WTC11 (cell line): ENCODE results near the gene AKAP7. TPM values are rescaled to one million over a fixed set of nuclear protein-coding genes. Genes with fewer than 3 reads are reported as not detected.

Experiments used
- ATAC-seq: fragments of 200-7000 bp; cut with Tn5 transposase; 2 replicates; pipeline ENCODE4 v1.10.0; 2021; ENCODE audit warnings: mild to moderate bottlenecking, moderate library complexity
- CTCF ChIA-PET: fragments of 300-600 bp; sonication (Branson Sonifier 250); formaldehyde crosslinking; loops from one replicate; lab custom pipeline; 2021; ENCODE audit warnings: antibody characterized with exemption; lab: Charles Lee
- POLR2A ChIA-PET: fragments of 350-600 bp; sonication (Branson Sonifier 250); formaldehyde crosslinking; loops from one replicate; lab custom pipeline; 2021; ENCODE audit warnings: antibody characterized with exemption; lab: Charles Lee
- DNase-seq: peaks from one replicate; pipeline ENCODE4 v3.0.0; 2021; ENCODE audit warnings: low spot score
- H3K27ac Mint-ChIP-seq: 2 replicates; pipeline ENCODE4 v1.8.0; 2021; ENCODE audit warnings: mixed read lengths
- H3K27me3 Mint-ChIP-seq: 2 replicates; pipeline ENCODE4 v1.8.0; 2021; ENCODE audit warnings: low read depth, mild to moderate bottlenecking, moderate library complexity, mixed read lengths
- H3K36me3 Mint-ChIP-seq: 2 replicates; pipeline ENCODE4 v1.8.0; 2021; ENCODE audit warnings: mixed read lengths
- H3K4me1 Mint-ChIP-seq: 2 replicates; pipeline ENCODE4 v1.8.0; 2022; ENCODE audit warnings: mixed read lengths
- H3K4me3 Mint-ChIP-seq: 2 replicates; pipeline ENCODE4 v1.8.0; 2021; ENCODE audit warnings: mild to moderate bottlenecking, moderate library complexity, mixed read lengths
- H3K9me3 Mint-ChIP-seq: 2 replicates; pipeline ENCODE4 v1.8.0; 2021; ENCODE audit warnings: mixed read lengths
- CBFB ChIP-seq: sonication (generic); formaldehyde crosslinking; IDR thresholded peaks from 2 replicates; pipeline ENCODE4 v1.8.1; 2022; ENCODE audit warnings: mild to moderate bottlenecking, low read depth, missing genetic modification reagents
- E2F1 ChIP-seq: sonication (generic); formaldehyde crosslinking; IDR thresholded peaks from 2 replicates; pipeline ENCODE4 v1.8.0; 2022; ENCODE audit warnings: mild to moderate bottlenecking, missing genetic modification reagents
- E2F4 ChIP-seq: sonication (generic); formaldehyde crosslinking; IDR thresholded peaks from 2 replicates; pipeline ENCODE4 v1.8.1; 2022; ENCODE audit warnings: low read depth, mild to moderate bottlenecking, moderate library complexity, missing genetic modification reagents, borderline replicate concordance
- FOXP4 ChIP-seq: sonication (generic); formaldehyde crosslinking; IDR thresholded peaks from 2 replicates; pipeline ENCODE4 v1.8.0; 2022; ENCODE audit warnings: mild to moderate bottlenecking, missing genetic modification reagents
- GABPB1 ChIP-seq: sonication (generic); formaldehyde crosslinking; IDR thresholded peaks from 2 replicates; pipeline ENCODE4 v1.8.1; 2023; ENCODE audit warnings: mild to moderate bottlenecking, missing genetic modification reagents
- GRHL2 ChIP-seq: fragments of 250-450 bp; sonication (Bioruptor Pico); IDR thresholded peaks from 2 replicates; pipeline ENCODE4 v1.8.0; 2022; ENCODE audit warnings: mild to moderate bottlenecking, moderate library complexity; ENCODE audit not compliant: insufficient replicate concordance, severe bottlenecking
- GTF2I ChIP-seq: fragments of 250-450 bp; sonication (Bioruptor Pico); conservative IDR thresholded peaks from 2 replicates; pipeline ENCODE4 v1.4.0; 2021; ENCODE audit warnings: mild to moderate bottlenecking
- HMGA2 ChIP-seq: fragments of 250-450 bp; sonication (Bioruptor Pico); IDR thresholded peaks from 2 replicates; pipeline ENCODE4 v1.4.0; 2021; ENCODE audit warnings: mild to moderate bottlenecking, moderate library complexity
- IRF2 ChIP-seq: sonication (generic); formaldehyde crosslinking; IDR thresholded peaks from 2 replicates; pipeline ENCODE4 v1.8.0; 2022; ENCODE audit warnings: low read depth, missing genetic modification reagents, borderline replicate concordance
- MAX ChIP-seq: sonication (generic); formaldehyde crosslinking; IDR thresholded peaks from 2 replicates; pipeline ENCODE4 v1.8.0; 2022; ENCODE audit warnings: mild to moderate bottlenecking, missing genetic modification reagents
- NFATC4 ChIP-seq: fragments of 250-450 bp; sonication (Bioruptor Pico); IDR thresholded peaks from 2 replicates; pipeline ENCODE4 v1.9.0; 2021; ENCODE audit warnings: mild to moderate bottlenecking
- NR3C1 ChIP-seq: sonication (generic); formaldehyde crosslinking; conservative IDR thresholded peaks from 2 replicates; pipeline ENCODE4 v1.8.1; 2023; ENCODE audit warnings: low read depth, mild to moderate bottlenecking, missing genetic modification reagents
- TEAD1 ChIP-seq: sonication (generic); formaldehyde crosslinking; IDR thresholded peaks from 2 replicates; pipeline ENCODE4 v1.8.0; 2022; ENCODE audit warnings: mild to moderate bottlenecking, missing genetic modification reagents
- TEAD4 ChIP-seq: sonication (generic); formaldehyde crosslinking; IDR thresholded peaks from 2 replicates; pipeline ENCODE4 v1.8.0; 2022; ENCODE audit warnings: mild to moderate bottlenecking, missing genetic modification reagents
- ZMAT4 ChIP-seq: fragments of 250-450 bp; sonication (Bioruptor Pico); IDR thresholded peaks from 2 replicates; pipeline ENCODE4 v1.9.0; 2021; ENCODE audit warnings: mild to moderate bottlenecking
- ZNF532 ChIP-seq: fragments of 250-450 bp; sonication (Bioruptor Pico); IDR thresholded peaks from 2 replicates; pipeline ENCODE4 v1.9.0; 2021; ENCODE audit warnings: mild to moderate bottlenecking, borderline replicate concordance
- total RNA-seq: library from RNA; stranded (reverse); gene quantifications from 3 replicates; pipeline ENCODE4 v1.2.3, GENCODE V29; 2021

AKAP7 gene
- total RNA-seq, 1 experiment from 2014 or later = 10.9 TPM

GRCh38 chr6:131103901-131104300 lies 31.4 kb upstream of the AKAP7 start:
- H3K27me3 Mint-ChIP-seq = no peaks in the 10 kb centered on the region
- no peak for TF ChIP-seq IRF2 (CRISPR knock-in tag)
- TF ChIP-seq CBFB = no peak
- no peaks in the 10 kb centered on the region for H3K4me1 Mint-ChIP-seq
- H3K36me3 Mint-ChIP-seq = no peaks in the 10 kb centered on the region; the same call in 1 of the 2 replicates
- no peak overlapping the region for H3K27ac Mint-ChIP-seq
- ChIA-PET POLR2A (no interaction called here), CTCF (interaction anchor here (0.8 kb wide), 1 partner anchor 28 kb away, joined by 3 read pairs; no protein-coding TSS in a partner anchor)
- ATAC-seq (no peak), DNase-seq (no peak)
- no peak overlapping the region for H3K4me3 Mint-ChIP-seq
- peaks cover 20% of the 10 kb centered on the region for H3K9me3 Mint-ChIP-seq

DNA sequence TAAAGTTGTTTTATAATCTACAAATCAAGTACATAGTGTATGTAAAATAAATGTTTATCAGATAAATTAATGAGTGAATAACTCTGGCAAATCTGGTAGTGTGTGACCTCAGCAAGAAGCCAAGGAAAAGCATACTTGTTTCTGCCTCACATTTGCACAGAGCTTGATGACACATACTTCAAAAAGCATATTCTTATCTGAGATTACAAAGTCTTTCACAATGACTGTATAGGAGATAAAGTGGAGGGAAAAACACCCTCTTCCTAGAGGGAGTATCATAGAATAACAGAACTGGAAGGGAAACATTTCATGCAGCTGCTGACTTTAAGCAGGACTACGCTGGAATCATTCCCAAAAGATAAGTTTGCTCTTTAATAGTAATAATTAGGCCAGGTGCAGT lies 28.1 kb upstream of the AKAP7 start:
- no peak for TF ChIP-seq MAX (CRISPR knock-in tag)
- no peak for TF ChIP-seq HMGA2 (CRISPR knock-in tag)
- TF ChIP-seq TEAD4 (CRISPR knock-in tag) = no peak
- TF ChIP-seq ZNF532 (CRISPR knock-in tag) = no peak
- TF ChIP-seq NR3C1 = no peak
- no peak for TF ChIP-seq NFATC4
- TF ChIP-seq GRHL2 (CRISPR knock-in tag) = no peak
- no peak for TF ChIP-seq FOXP4
- no peak for TF ChIP-seq TEAD1 (CRISPR knock-in tag)
- no peak for TF ChIP-seq ZMAT4 (CRISPR knock-in tag)
- no peak for TF ChIP-seq E2F1 (CRISPR knock-in tag)
- TF ChIP-seq GABPB1 (CRISPR knock-in tag) = no peak
- no peak for TF ChIP-seq GTF2I
- TF ChIP-seq E2F4 = no peak
- ATAC-seq = no peak
- no peaks in the 10 kb centered on the region for H3K4me1 Mint-ChIP-seq
- no peak overlapping the region for H3K27ac Mint-ChIP-seq
- no peaks in the 10 kb centered on the region for H3K36me3 Mint-ChIP-seq
- no peaks in the 10 kb centered on the region for H3K9me3 Mint-ChIP-seq
- POLR2A ChIA-PET = no interaction called here
- no peaks in the 10 kb centered on the region for H3K27me3 Mint-ChIP-seq
- DNase-seq = no peak
- no peak overlapping the region for H3K4me3 Mint-ChIP-seq
- CTCF ChIA-PET = no interaction called here
